A673 (cell line): ENCODE data around the gene EIF4E2.

Experiments
- EZH2 ChIP-seq: fragments of 200-600 bp; sonication (generic); IDR thresholded peaks from 2 replicates; pipeline ENCODE4 v1.6.1; 2017; ENCODE audit warnings: borderline replicate concordance, low read depth, mild to moderate bottlenecking, mixed read lengths, antibody characterized with exemption, low read length; ENCODE audit not compliant: poor library complexity, severe bottlenecking
- TF ChIP-seq, protein P1 (sequence below): fragments of 300-800, 200-600 bp; sonication (generic); conservative IDR thresholded peaks from 2 replicates; pipeline ENCODE4 v1.5.1; 2017; ENCODE audit warnings: low read depth, mild to moderate bottlenecking, antibody characterized with exemption, low read length, moderate library complexity, mixed read lengths

- TF ChIP-seq, protein P1, sequence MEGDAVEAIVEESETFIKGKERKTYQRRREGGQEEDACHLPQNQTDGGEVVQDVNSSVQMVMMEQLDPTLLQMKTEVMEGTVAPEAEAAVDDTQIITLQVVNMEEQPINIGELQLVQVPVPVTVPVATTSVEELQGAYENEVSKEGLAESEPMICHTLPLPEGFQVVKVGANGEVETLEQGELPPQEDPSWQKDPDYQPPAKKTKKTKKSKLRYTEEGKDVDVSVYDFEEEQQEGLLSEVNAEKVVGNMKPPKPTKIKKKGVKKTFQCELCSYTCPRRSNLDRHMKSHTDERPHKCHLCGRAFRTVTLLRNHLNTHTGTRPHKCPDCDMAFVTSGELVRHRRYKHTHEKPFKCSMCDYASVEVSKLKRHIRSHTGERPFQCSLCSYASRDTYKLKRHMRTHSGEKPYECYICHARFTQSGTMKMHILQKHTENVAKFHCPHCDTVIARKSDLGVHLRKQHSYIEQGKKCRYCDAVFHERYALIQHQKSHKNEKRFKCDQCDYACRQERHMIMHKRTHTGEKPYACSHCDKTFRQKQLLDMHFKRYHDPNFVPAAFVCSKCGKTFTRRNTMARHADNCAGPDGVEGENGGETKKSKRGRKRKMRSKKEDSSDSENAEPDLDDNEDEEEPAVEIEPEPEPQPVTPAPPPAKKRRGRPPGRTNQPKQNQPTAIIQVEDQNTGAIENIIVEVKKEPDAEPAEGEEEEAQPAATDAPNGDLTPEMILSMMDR, result no peak
- TF ChIP-seq EZH2, result no peak
Measured at GRCh38 chr2:232551776-232552175, 1.3 kb downstream of the EIF4E2 start.
